ENCODE data around the gene TRAPPC2L. TPM values are rescaled to one million over a fixed set of nuclear protein-coding genes. Genes with fewer than 3 reads are reported as not detected.
A peak's percentile ranks its signal among the peaks of the same experiment; 100 is the strongest.

The TRAPPC2L gene, protein sequence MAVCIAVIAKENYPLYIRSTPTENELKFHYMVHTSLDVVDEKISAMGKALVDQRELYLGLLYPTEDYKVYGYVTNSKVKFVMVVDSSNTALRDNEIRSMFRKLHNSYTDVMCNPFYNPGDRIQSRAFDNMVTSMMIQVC
- polyA plus RNA-seq, result 10 to 100 TPM; 25.4 to 56.8 (median 47.6) TPM

DNA sequence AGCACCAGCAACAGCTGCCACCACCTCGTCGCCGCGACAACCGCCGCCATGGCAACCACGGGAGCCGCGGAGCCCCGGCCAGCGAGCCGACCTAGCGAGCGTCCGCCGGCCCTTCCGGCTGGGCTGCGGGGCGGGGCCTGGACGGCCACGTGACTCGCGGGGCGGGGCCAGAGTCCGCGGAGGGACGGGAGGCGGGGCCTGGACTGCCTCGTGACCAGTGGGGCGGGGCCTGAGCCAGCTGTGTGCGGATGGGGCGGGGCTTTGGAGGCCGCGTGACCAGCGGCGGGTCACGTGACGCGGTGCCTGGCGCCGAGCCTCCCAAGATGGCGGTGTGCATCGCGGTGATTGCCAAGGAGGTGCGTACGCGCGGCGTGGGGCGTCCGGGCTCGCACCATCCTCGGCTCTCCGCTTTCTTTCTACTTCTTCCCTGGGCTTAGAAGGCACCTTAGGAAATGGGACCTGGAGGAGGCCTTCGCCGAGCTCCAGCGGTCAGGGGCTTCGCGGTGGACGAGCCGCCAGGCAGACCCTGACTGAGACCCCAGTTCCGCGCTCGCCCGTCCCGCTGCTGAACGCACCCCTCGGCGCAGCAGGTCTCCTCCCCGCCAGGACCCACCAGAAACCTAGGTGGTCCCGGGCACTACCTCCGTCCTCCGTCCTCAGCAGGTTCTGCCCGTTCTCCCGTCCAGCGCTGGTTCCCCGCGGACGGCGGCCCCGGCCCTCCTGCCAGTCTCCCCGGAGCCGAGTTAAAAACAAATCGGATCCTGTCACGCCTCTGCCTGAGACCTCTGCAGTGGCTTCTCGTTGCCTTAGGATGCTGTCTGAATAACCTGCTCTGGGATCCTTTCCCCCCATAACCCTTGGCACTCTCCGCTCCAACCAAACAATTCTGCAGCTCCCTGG is at the start of gene TRAPPC2L, which contains the start of gene GALNS:
Gene TRAPPC2L, plus strand, starts transcription at position 300 of the 900 bp plus-strand sequence. Its CDS starts 24 bp downstream, at position 324.
Gene GALNS, minus strand, starts transcription at position 120 of the 900 bp plus-strand sequence. Its CDS starts 70 bp downstream, at position 50.
- WGBS, 3 donors, result 0 to 1% (median 1%) methylated on average over 70 to 87 of the region's 87 CpGs
- H3K27ac ChIP-seq (ENCODE audit: low read depth, low read length), result no peak within 1 kb of the TSS

DNA sequence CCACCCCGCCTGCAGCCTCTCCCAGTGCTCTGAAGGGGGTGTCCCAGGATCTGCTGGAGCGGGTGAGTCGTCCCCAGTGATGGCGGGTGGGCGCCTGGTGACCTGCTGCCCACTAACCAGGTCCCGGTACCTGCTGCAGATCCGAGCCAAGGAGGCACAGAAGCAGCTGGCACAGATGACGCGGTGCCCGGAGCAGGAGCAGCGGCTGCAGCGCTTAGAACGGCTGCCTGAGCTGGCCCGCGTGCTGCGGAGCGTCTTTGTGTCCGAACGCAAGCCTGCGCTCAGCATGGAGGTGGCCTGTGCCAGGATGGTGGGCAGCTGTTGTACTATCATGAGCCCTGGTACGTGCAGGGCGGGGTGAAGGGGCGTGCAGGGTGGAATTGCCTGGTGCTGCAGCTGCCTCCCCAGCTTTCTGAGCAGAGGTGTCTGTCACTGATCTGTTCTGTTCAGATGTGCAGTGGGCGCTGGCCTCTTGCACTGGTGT is 49.7 kb upstream of the TRAPPC2L start:
- H3K27ac ChIP-seq (ENCODE audit: low read depth, low read length), result no peak overlapping the region
- 88 to 93% (median 91%) methylated on average over 23 to 24 of the region's 24 CpGs for WGBS, 3 donors

DNA sequence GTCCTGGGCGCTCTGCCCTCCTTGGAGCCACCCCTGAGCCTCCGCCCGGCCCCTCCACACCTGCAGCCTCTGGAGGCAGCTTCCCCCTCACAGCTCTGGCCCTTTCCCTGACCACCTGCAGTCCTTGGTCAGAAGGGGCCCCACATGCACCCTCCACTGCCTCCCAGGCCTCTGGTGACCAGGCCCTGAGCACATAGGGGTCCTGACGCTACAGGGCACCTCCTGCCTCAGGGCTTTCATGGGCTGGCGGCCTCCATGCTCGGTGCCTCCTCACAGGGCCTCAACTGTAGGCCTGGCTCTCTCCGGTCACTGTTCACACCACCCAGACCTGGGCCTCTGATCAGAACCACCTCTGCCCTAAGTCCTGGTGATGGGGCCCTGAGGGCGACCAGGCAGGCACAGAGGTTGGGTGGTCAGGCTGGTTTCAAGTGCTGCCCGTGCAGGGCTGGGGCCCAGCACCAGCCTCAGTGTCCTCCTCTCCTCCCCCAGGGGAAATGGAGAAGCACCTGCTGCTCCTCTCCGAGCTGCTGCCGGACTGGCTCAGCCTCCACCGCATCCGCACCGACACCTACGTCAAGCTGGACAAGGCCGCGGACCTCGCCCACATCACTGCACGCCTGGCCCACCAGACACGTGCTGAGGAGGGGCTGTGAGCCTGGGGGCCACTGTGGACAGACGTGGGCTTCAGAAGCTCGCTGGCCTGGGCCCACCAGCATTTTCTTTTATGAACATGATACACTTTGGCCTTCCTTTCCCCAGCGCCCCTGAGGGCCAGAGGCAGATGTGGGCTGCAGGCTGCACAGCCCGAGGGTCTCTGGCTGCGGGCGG is 49.1 kb upstream of the TRAPPC2L start:
- 90 to 94% (median 94%) methylated on average over 26 of the region's 26 CpGs for WGBS, 3 donors

DNA sequence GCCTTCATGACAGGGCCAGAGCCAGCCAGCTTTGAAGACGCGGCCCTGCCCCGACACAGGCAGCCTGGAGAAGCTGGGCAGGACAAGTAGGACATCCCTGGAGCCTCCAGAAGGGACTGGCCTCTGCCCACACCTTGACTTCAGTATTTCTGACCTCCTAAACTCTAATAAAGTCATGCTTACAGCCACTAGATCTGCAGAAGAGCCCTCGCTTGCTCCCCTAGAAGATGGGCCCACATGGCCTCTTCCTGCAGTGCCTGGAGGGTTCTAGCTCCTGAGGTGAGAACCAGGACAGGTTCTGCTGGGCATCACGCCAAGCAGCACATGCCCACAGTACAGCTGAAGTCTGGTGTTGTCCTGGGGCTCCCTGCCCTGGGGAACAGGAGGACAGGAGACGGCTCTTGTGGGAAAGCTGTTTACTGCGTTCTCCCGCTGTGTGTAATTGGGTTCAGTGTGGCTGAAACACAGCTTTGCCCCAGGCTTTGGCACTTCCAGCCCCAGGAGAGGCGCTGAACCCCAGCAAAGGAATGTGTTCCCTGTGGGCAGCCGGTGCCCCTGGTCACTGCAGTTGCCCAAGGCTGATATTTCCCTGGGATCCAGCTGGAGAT is 47.8 kb upstream of the TRAPPC2L start:
- whole genome bisulfite sequencing, 3 donors, result 82 to 86% (median 83%) methylated on average over 10 of the region's 10 CpGs
- H3K27ac ChIP-seq (ENCODE audit: low read depth, low read length), result no peak overlapping the region

More for the DNA sequence above, 49.1 kb upstream of the TRAPPC2L start:
- no peak overlapping the region for H3K27ac ChIP-seq (ENCODE audit: low read depth, low read length)

DNA sequence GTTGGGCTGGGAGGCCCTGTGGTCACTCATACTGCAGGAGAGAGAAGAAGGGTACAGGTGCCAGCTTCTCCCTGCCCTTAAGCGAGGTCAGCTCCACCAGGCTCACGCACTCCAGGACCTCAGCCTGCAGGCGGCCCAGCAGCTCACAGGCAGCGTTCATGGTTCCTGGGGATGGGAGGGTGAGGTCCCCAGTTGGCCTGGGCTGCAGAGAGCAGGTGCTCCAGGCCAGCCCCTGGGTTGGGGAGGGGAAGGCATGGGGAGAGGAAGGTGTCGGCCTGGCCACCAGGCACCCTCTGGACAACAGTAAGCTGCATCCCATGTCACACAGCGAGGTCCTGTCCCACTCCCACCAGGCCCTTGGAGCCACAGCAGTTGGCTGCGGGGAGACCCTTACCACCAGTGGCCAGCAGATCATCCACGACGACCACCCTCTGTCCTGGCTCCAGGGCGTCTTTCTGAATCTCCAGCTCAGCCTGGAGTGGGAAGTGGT is 47.2 kb upstream of the TRAPPC2L start:
- no peak overlapping the region for H3K27ac ChIP-seq (ENCODE audit: low read depth, low read length)
- WGBS, 3 donors, result 78 to 84% (median 79%) methylated on average over 10 of the region's 10 CpGs

DNA sequence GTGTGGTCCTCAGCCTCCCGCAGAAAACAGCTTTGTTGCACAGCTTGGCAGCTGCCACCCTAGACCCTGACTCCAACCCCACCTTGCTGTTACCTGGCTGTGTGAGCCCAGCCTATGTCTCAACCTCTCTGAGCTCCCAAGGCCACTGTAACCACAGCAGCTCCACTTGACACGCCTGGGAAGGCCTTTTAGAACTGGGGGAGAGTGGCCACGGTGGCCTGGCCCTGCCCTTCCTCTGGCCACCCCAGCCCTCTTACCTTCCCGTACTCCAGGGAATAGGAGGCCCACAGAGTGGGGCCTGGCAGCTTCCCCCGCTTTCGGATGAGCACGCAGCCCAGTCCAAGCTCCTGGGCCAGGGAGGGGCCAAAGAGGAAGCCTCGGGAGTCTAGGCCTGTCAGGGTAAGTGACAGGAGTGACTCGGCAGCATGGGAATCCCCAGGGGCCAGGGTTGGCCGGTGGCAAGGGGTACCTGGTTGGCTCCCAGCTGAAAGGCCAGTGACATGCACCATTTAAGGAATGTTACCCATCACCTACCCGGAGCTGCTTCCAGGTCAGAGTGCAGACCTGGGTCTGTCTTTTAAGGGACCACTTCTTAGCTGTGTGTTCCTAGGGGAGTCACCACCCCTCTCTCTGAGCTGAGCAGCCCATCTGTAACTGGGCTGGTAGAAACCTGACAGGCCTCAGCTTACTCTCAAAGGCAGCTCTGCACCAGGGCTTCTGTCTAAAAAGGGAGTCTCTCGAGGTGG is 46.6 kb upstream of the TRAPPC2L start:
- 21 to 45% (median 29%) methylated on average over 12 of the region's 12 CpGs for WGBS, 3 donors
- H3K27ac ChIP-seq (ENCODE audit: low read depth, low read length), result no peak overlapping the region

DNA sequence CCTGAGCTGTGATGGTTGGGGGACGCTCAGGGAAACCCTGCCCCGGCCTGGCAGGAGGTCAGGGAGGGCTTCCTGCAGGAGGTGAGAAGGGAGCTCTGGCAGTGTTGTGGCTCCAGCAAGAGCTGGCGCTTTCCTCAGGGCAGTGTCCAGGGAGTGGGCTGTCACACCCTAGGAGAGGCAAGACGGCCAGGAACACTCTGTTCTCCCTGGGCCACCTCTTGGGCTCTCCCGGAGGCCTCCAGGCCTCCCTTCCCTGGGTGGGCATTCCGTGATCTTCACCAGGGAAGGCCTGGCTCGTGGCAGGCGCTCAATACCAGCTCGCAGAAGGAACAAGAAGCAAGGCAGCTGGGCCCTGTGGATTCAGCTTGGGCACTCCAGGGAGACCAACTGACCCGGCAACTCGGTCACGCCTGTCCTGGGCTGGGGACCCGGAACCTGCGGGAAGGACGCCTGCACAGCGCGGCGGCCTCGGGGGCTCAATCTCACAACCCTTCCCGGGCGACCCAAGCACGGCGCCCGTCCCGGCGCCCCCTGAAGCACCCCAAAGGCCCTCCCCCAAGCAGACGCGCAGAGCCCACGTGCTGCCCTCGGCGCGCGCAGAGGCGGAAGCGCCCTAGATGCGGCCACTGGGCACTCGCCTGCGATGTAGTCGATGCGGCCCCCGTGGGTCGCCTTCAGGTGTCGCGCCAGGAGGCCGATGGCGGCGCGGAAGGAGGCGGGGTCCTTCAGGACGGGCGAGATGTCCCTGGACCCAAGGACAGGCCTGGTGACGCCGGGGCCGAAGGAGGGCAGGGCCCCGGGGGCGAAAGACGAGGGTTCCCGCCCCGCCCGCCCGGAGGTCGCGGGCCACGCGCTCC is 45.8 kb upstream of the TRAPPC2L start:
- 1 to 2% (median 2%) methylated on average over 53 to 65 of the region's 65 CpGs for WGBS, 3 donors
- peak overlapping the region; percentile 70 for H3K27ac ChIP-seq (ENCODE audit: low read depth, low read length)

DNA sequence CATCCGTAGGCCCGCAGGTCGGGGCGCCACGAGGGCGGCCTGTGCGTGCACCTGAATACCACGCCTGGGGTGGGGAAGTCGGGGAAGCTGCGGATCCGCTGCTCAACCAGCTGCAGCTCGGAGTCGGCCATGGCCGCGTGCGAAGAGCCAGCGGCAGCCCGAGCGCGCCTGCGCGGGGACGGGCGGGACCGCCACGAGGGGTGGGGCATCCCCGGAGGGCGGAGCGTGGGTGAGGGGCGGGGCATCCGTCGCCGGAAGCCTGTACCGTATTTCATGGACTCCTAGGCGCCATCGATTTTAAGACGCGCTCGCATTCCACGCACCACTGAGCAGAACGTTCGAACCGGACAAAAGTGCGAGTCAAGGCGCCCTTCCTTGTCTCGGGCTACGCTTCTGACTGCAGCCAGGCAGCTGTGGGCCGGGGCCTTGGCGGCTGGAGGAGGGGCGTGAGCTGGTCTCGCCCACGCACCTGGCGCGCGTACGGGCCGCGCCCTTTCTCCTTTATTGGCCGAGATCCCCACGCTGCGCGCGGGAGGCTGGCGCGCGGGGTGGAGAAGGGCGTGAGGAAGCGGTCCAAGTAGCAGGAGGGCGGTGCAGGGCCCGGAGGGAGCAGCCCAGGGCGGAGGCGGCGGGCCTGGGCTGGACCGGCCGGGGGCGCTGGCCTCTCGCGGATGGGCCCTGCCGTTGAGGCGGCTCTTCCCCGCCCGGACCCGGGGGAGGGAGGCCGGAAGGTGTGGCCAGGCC is 45.0 kb upstream of the TRAPPC2L start, which contains the start of gene APRT:
Gene APRT, minus strand, starts transcription at position 160 of the 744 bp plus-strand sequence. Its CDS starts 29 bp downstream, at position 131.
- H3K27ac ChIP-seq (ENCODE audit: low read depth, low read length), result peak within 1 kb of the TSS; percentile 70
- 0% methylated on average over 71 to 84 of the region's 84 CpGs for WGBS, 3 donors

DNA sequence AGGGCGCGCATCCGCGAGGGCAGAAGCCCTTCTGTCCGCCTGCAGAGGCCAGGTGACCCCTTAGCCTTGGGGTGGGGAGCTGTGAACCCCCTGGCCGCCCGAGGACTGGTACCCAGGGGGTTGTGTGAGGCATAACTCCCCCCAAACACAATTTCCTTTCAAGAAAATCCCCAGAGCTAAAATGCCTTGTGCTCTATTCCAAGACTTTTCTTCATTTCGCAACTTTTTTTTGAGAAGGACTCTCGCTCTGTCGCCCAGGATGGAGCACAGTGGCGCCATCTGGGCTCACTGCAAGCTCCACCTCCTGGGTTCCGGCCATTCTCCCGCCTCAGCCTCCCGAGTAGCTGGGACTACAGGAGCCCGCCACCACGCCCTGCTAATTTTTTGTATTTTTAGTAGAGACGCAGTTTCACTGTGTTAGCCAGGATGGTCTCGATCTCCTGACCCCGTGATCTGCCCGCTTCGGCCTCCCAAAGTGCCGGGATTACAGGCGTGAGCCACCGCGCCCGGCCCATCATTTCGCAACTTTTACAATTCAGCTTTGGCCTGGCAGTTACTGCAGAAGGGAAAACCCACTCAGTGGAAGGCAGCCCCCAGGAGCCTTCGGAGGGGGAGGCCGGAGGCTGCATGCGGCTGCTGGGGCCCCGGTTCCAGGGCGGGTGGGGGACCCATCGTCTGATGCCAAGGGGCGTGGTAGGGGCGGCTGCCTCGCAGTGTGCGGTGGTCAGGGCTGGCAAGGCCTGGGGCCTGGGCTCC is 44.2 kb upstream of the TRAPPC2L start:
- no peak overlapping the region for H3K27ac ChIP-seq (ENCODE audit: low read depth, low read length)
- WGBS, 3 donors, result 31 to 50% (median 36%) methylated on average over 37 of the region's 37 CpGs

DNA sequence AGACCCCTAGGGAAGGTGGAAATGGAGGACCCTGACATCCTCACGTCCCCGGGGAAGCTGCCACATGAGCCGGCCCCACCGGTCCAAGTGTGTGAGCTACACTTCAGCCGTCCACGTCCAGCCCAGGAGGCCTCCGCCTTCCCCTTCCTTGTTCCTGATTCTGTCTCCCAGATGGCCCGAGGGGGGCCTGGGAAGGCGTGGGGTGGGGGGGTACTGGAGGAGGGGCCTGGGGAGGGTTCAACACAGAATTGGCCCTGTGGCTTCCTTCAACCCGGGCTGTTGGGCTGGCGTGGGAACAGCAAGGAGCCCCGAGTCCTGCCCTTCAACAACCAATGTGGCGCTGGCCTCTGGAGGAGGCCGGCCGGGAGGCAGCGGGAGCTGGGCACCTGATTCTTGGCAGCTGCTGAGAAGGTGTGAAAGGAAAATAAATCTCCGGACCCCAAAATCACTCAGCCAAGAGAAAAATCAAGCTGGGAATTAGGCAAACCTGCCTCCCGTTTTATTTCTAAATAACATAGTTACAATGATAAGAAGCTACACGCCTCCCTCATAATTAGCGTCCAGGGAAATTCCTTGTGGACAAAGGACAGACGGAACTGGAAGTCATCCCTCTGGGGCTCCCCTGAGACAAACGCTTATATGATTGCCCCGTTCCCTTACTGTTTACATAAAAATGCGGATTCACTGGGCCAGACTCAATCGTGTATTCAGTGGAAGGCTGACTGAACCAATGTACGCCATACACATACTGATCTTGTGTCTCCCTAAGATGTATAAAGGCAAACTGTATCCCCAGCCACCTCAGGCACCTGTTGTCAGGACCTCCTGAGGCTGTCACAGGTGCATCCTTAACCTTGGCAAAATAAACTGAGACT is 43.4 kb upstream of the TRAPPC2L start:
- H3K27ac ChIP-seq (ENCODE audit: low read depth, low read length), result no peak overlapping the region
- 47 to 57% (median 55%) methylated on average over 26 of the region's 26 CpGs for WGBS, 3 donors

DNA sequence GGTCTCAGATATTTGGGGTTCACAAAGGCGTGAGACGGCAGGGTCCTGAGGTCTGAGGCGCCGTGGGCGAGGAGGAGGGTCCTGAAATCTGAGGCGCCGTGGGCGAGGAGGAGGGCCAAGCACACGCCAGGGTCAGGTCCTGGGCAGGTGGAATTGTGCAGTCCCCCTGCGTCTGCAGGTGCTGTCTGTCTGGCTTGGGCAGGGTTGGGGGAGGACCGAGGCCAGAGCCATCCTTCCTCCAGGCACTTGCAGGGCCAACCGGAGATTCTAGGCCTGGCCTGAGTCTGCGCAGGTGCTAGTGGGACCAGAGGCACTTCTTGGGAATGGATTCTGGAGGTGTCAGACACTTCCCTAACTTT is 42.8 kb upstream of the TRAPPC2L start:
- H3K27ac ChIP-seq (ENCODE audit: low read depth, low read length), result no peak overlapping the region
- 82 to 91% (median 87%) methylated on average over 13 of the region's 13 CpGs for WGBS, 3 donors

DNA sequence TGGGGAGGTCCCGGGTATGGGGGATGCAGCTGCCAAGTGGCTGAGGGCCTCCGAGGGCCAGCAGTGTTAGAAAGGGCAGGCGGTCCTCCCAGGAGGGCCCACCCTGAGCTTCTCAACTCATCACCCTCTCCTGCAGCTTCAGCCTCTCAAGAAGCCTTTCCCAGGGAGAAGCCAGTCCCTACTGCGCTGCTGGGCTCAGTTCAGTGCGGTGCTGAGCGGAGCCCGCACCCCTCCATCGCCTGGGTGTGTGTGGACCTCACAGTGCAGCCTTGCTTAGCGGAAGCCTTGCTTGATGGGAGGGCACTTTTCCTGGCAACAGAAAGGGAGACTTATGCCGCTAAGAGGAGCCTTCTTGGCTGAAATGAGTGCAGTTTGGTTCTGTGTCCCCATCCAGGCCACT is 41.7 kb upstream of the TRAPPC2L start:
- H3K27ac ChIP-seq (ENCODE audit: low read depth, low read length), result no peak overlapping the region
- 84 to 88% (median 87%) methylated on average over 10 of the region's 10 CpGs for WGBS, 3 donors

DNA sequence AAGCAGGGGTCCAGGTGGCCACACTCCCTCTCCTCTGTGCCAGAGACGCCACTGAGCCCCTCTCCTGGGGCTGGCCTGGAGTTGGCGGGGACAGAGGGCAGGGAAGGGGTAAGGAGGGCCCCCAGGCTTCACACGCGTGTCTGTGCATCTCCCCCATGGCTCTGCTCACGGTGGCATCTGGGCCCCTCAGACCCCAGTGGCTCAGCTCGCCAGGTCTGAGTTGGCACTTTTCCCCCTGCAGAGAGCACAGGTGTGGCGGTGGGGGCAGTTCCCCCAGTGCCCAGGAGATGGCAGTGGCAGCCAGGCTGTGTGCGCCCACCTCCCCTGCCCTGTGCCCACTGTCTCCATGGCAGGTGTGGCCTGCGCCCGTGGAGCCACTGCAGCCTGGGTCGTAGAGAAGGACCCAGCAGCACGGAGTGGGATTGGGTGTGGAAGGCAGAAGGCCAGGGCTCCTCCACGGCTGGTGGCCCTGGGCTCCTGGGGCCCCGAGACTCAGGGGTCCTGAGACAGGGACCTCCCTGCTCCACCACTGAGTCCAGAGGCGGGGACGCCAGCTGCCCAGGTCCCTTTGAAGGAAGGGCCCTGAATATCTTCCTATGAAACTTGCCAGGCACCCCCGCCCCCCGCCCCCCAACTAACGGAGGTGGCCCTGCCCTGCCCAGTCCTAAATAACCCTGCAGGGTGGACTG is 40.9 kb upstream of the TRAPPC2L start:
- WGBS, 3 donors, result 39 to 56% (median 55%) methylated on average over 15 to 19 of the region's 19 CpGs
- H3K27ac ChIP-seq (ENCODE audit: low read depth, low read length), result no peak overlapping the region

All from adipose tissue (tissue), 3 donors.